Renal cortex interstitium (tissue), 11 donors: ENCODE results near the gene ZNF516. TPM values are rescaled to one million over a fixed set of nuclear protein-coding genes. Genes with fewer than 3 reads are reported as not detected.

ENCODE experiments used
- DNase-seq, 11 donors: peaks; one replicate each; pipeline ENCODE4 v3.0.0-alpha.2; 2013; ENCODE audit warnings: low read depth in 9 of 11, low spot score in 4 of 11; ENCODE audit errors: extremely low read depth in 1 of 11
- polyA plus RNA-seq, 3 donors: library from polyadenylated mRNA; unstranded; fragments of 120-200 nt; gene quantifications; one replicate each; pipeline ENCODE4 v1.2.1, GENCODE V29; 2013; ENCODE audit not compliant: insufficient read length in 3 of 3

ZNF516 gene
- polyA plus RNA-seq, 3 donors = 43.8 to 52.2 (median 46.7) TPM

DNA sequence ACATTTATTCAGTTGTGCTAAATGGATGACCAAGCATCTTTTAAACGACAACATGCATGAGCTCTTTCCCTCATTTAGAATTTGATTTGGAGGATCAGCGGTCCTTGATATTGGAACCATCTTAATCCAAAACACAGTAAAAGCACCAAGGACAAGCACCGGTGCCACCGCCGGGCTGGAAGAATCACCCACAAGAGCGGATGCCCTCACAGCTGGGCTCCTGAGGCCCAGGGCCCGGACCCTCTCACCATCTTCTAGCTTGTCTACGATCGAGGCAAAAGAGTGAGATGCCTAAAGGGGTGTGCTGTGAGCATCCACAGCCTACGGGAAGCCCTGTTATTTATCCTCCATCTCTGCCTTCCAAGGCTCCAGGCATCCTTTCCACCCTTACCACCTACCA is 129.5 kb downstream of the ZNF516 start:
- DNase-seq = no peak

DNA sequence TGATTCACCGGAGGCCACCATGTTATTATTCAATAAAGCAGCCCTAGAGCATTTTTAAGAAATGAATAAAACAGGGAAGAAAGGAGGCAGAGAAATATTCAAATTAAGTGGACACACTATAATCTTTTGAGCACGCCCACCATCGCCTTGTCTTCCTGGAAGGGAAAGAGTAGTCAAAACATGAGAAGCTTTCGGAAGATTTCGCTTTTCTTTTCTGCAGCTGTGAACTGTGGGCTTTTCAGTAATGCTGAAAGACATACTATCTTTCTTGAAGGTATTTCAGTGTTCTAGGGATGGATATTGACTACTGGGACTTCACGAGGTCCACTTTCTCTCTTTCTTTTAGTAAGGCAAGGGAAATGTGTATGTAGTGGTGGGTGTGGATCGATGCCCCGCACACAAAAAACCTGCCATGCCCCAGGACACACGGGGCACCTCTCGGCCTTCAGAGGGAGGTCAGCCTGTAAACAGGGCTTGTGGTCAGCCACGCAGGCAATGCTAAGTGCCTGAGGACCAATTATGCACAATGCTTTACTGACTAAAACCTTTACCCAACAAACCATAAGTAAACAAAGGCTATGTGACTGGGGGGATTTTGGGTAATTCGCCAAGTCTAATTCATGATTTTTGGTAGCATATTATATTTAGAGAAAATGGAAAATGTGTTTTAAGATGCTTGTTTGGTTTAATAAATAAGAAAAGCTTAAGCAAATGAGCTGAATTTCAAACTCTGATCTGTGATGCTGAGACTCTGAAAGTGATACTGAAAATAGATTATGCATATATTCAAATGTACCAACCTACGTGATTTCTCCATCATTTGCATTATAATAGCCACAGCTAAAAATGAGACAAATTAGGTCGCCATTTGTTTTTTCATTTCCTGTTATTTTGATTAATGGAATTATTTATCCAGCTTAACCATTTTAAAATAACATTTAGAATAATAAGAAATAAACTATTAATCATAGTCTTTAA is 130.5 kb downstream of the ZNF516 start:
- DNase-seq = no peak

DNA sequence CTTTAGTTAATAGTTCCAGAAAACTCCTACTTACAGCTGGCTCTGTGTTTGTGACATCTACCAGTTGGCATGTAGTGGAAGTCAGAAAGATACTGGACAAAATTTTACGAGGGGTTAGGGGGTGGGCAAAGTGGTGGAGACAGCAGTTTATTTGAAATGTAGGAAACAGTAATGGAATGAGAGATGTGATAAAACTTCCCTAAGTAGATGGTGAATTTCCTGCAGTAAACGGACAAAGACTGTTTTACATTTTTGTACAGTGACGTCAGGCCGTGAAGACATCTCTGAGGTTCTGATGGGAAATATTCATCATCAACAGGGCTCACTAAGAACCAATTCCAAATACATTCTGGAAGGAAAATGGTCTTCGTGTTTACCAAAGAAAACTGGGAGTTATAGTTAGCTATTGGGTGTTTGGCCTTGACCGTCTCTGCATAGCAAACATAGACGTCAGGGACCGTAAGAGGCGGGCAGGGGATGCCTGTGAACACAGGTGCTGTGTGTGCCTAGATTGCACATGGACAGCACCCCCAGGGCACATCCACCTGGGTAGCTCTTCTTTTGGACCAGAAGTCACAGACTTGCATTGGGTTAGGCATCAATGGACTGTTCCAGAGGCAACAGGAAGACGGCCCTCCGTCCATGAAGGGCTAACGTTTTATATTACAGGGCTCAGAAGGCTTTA is 131.5 kb downstream of the ZNF516 start:
- no peak for DNase-seq

DNA sequence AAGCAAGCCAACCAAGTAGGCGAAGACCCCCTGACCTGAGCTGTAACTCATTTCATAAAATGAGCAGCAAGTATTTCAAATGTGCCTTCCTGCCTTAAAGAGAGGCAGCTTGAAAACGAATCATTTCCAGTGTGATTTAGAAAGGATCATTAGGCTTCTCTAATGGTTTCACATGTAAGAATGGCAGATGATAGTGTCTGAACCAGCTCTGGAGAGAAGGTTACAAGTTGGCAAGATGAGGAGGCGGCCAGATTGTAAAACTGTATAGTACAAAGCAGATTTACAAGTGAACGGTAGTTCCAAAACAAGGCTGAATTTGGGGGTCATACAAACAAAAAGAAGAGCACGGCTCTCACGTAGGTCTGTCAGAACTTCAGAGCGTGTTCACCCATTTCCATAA is 132.4 kb downstream of the ZNF516 start:
- DNase-seq = no peak

DNA sequence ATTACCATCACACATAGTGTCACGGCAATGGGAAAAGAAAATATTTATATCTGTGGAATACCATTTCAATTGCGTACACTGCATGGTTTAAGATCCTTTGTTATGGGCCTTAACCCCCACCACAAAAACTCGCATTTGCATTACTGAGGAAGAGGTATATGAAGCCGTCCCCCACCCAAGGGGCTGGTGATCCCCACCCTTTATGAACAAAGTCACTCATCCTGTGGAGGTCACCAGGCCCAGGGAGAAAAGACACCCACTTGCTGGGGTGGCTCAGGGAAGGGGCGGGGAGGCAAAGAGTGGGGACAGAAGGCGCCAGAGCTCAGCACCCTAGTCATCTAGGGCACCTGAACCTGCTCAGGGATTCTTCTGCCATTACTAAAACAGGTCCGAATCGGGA is 133.8 kb downstream of the ZNF516 start:
- no peak for DNase-seq

DNA sequence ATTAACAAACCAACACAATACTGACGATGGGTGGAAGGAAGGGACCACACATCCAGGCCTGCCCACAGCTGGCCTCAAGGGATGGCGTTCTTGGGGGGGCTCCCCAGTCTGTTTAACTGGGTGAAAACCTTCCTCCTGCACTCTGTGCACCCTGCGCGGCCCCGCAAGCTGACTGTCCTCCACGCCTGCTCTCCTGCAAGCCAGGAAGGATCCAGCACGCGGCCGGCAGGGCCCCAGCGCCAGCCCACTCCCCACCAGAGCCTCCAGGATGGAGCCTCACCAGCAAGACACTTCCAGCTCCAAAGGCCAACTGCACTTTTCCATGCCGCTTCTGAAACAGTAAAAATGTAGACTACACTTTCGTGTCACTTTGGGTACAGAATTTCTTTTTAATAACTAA is 135.1 kb downstream of the ZNF516 start:
- no peak for DNase-seq

DNA sequence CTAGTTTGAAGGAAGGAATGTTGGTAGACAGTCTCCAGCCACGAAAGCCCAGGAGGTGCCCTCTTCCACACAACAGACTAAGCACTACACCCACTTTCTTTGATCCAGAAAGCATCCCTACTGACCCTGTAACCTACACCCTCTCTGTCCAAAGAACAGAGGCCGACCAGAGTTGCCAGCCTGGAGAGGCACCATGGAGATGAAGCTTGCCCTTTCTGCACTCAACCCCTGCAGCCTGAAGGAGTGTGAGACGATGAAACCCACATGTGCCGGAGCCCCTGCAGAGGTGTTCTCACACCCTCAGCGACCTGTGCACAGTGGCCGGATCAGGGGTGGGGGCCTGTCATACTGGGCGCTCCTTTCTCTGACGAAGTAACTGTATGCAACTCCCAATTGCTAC is 136.3 kb downstream of the ZNF516 start:
- DNase-seq = no peak

DNA sequence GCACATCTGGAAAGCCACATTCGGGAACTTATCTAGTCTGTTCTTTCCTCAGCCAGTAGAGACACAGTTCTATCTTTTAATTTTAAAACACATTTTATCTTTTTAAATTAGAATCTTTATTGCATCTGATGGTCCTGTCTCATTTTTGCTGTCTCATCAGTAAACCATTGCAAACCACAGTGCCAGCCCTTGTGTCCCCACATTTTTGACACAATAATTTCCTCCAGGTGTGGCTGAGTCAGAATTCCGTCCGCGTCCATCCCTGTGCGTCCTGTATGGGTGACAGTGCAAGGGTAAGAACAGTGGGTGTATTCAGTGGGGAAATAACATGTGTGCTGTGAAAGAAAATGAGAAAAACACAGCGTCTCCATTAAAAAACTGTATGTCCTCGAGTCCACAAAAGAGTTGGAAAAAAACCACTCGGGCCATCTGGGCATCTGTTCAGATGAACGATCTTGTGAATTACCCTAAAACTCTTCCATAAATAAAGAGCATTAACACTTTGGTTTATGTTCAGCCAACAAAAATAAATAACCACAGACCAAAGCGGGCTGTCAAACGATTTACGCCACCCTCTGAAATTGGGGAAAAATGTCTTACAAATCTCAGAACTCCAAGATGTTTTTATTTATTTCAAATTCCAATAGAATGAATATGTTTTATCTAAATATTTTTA is 137.3 kb downstream of the ZNF516 start:
- no peak for DNase-seq

DNA sequence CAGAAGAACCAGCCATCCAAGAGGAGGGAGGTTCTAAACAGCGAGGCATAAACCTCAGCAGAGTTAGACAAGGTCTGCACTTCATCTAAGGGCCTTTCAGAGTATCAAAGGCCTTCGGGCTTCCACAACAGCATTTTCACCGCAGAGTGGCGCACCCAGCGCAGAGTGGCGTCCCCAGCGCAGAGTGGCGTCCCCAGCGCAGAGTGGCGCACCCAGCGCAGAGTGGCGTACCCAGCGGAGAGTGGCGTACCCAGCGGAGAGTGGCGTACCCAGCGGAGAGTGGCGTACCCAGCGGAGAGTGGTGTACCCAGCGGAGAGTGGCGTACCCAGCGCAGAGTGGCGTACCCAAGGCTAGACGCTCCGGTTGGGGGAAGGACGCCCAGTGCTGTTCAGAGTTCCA is 137.9 kb downstream of the ZNF516 start:
- DNase-seq = no peak

DNA sequence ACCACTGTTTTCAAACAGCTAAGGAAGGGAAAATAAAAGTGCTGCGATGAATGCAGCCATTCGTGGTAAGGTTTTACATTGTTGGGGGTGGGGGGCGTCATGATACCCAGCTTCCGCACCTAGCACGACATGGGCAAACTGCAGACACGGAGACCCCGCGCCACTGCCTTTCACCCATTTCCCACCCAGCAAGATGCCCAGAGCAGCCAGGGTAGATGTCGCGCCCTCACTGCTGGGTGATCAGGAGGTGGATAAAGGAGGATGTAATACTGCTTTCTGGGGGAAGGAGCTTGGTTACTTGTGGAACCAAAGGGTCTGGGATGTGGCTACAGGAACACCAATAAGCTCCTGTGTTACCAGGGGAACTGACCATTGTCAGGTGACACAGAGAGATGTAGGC is 138.4 kb downstream of the ZNF516 start:
- DNase-seq = no peak

DNA sequence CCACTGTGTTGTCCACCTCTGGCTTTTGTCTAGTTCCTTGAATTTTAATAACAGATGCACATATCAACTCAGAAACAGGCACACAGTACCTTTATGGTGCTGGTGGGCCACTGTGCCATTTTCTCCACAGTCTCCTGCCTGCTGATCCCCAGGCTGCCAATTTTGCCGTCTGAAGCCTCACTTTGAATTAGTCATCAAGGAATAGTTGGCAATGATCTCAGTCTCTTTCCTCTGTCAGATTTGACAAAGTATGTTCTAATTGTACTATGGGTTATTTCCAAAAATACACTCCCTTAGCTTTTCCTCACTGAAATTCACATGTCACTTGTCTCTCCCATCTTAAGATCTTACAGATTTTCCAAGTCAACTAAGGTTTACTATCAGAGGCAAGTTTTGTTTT is 140.7 kb downstream of the ZNF516 start:
- DNase-seq = no peak

DNA sequence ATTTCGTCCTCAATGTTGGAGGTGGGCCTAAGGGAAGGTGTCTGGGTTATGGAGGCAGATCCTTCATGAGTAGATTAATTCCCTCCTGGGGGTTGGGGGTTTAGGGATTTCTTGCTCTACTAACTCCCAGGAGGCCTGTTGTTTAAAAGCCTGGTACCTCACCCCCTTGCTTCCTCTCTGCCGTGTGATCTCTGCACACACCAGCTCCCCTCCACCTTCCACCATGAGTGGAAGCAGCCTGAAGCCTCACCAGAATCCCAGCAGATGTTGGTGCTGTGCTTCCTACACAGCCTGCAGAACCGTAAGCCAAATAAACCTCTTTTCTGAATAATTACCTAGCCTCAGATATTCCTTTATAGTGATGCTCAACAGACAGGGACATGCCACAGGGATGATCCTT is 141.5 kb downstream of the ZNF516 start:
- no peak for DNase-seq

DNA sequence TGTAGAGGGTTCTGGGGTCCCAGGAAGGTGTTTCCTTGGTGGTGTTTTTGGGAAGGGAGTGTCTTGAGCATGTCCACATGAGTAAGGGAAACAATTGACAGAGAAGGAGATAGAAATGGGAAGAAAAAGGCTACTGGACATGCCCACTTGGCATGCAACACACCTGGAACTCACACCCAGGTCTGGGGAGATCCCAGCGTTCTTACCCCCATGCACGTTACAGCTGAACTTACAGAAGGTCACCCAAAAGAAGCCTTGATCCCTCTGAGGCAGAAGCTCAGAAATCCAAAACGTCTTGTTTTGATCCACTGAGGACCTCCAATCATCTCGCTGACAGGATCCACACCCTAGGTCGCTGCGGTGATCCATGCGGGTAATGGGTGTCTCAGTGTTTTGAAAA is 142.0 kb downstream of the ZNF516 start:
- DNase-seq = no peak

DNA sequence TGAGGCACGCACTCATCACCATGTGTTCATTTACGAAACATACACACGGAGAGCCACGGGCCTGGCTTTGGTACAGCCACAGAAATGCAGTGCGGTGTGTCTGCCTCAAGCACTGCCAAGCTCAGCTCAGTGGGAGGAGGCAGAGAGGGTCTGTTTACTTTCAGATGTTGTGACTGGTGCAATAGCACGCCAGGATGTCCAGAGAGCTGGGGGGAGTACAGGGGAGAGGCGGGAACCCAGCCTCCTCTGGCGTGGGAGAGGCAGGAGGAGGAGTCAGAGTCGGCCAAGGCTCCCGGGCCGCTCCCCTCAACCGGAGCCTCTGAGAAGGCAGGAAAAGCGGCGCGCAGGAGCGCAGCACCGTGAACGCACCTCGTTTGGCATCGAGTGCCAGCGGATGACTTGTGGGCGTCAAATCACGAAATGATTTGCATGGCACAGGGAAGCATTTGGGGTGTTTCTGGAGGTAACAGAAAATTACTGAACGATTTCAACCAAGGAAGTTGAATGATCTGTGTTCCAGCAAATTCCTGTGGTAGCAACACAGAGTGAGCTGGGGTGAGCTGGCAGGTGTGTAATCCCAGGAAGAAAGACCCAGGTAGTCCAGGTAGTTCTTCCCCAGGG is 143.0 kb downstream of the ZNF516 start:
- DNase-seq = peak; percentile 37 to 78 (median 63)

DNA sequence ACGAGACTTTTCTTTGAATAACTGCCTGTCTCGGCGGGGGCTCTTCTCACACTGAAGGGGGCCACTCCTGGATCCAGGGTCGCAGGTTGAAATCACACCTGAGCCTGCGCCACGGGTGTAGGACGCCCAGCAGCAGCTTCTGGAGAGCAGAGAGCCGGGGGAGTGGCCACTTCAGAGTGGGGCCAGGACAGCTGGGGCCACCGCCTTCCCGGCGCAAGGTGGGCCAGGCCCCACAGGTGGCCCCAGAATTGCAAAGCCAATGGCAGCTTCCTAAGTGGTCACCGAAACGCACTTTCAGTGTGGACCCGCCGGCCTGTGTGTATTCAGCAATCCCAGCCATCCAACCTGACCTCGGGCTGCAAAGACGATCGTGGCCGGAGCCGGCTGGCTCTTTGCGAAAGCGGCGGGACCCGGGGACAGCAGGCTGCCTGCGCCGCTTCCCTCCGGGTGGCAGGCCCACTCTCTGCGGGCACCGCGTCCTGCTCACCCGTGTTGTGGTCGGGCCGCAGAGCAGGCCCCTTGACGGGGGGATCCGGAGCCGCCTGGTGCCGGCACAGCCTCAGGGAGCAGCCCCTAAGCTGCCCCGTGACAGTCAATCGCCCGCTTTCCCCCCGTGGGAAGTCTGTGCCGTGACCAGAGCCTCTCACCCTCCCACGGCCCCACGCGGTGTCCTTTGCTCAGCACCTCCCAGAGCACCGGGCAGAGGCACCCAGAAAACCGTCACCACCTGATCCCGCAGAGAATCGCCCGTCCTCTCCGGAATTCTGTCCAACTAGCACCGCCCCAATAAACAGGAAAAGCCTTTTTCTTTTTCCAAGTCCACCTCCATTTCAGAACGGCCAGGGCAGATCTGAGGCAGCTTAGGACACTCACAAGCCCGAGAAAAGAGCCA is 144.7 kb downstream of the ZNF516 start:
- no peak for DNase-seq

DNA sequence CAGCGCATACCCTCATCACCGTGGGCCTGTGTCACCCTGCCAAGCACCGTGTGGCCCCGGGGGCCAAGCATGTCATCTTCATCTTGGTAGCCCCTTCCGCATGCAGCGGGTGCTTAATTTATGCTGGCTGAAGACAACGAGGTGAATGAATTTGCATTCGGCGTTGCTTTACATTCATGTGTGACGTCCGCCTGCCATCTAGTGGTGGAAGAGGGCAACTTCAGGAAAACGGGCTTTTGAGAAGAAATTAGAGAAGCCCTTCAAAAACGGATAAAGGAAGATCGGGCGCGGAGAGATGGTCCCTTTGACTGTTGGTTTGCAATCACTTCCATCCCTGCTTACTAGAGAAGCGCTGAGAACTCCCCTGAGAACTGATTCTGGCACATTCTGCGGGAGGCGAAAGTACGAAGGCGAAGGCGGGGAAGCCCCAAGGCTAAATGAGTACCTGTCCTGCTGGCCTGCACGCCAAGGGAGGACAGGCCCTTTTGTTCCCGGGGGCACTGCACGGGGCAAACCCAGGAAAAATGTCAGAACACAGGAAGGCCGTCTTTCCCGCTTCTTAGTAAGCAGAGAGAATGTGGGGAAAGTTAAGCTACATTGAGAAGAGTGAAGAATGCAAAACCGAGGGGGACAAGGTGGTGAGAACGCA is 145.9 kb downstream of the ZNF516 start:
- DNase-seq = peak in 10 of 11 donors; percentile 55 to 75 (median 70)

DNA sequence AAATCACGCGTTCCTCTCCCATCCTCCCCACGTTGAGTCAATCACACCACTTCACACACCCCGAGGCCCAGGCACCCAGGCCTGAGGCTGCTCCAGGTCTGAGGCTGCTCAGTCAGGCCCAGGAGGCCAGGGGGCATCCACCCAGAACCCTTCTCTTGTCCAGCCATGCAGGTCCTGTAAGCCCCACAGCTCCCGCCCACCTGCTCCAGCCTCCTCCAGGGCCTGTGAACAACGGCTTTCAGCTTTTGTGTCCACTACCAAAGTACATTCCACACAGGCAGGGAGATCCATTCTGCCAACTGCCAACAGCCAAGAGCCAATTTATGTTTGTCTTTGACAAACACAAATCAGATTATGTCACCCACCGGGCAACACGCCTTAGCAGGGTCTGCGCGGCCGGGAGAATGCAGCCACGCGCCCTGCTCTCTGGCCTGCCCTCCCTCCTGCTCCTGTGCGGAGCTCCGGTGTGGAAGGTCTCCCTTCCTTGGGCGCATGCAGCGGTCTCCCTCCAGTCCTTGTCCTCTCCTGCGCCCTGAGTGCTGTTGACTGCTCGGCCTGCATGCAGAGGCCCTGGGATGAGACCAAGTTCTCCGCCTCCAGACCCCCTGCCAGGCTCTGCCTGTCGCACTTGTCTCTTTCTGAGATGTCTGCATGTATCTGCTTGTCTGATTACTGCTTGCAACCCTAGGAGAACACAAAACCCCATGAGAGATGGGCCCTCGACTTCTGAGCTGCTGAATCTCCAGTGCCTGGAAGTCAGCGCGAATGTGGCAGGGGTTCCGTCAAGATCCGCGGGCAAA is 146.6 kb downstream of the ZNF516 start:
- DNase-seq = peak in 1 of 11 donors; percentile 34
